GM21717 (cell line): ENCODE results near the gene NR1D1.
"Not testable (repeated sequence)": the region's sequence is repeated elsewhere in the genome, so short reads cannot be mapped to it uniquely, and the experiment has no call there.

Experiments
- ATAC-seq: cut with Tn5 transposase; IDR thresholded peaks from one replicate; pipeline ENCODE4 v1.9.1; 2021; ENCODE audit warnings: mild to moderate bottlenecking, moderate library complexity; ENCODE audit not compliant: unreplicated experiment

Gene NR1D1

DNA sequence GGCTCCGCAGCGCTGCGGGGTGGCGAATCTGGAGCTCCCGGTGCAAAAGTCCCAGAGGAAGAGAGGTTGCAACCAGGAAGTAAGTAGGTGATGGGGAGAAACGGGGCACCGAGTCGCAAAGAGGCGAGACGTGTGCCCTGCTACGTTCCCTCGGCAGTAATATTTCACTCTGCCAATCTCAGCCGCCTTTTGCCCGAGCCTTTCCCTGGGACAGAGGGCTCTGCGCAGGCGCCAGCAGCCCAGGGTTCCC lies at the start of gene NR1D1:
Gene NR1D1, minus strand, starts transcription at position 171 of the 250 bp plus-strand sequence. CDS start 495 bp downstream, outside the sequence.
- no peak for ATAC-seq

GRCh38 chr17:40148527-40148926 lies 48.1 kb upstream of the NR1D1 start:
- ATAC-seq, result no peak

DNA sequence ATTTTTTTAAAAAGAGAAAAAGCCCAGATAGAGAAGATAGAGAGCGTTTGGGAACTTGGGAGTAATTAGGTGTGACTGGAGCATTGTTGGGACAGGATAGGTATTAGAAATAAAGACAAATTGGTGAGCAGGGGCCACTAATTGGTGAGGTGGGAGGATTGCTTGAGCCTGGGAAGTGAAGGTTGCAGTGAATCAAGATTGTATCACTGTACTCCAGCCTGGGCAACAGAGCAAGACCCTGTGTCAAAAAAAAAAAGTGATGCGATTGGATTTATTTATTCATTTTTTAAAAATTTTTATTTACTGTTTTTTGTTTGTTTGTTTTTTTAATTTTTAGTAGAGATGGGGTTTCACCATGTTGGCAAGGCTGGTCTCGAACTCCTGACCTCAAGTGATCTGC lies 45.1 kb upstream of the NR1D1 start:
- no peak for ATAC-seq

DNA sequence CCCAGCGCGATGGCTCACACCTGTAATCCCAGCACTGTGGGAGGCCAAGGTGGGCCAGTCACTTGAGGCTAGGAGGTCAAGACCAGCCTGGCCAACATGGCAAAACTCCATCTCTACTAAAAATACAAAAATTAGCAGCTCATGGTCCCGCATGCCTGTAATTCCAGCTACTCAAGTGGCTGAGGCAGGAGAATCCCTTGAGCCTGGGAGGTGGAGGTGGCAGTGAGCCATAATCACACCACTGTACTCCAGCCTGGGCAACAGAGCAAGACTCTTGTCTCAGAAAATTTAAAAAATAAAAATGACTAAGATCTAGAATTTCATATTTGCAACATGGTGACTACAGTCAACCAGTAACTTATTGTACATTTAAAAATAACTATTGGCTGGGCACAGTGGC lies 42.8 kb upstream of the NR1D1 start:
- ATAC-seq, result not testable (repeated sequence)

GRCh38 chr17:40139566-40140058 lies 39.2 kb upstream of the NR1D1 start:
- ATAC-seq, result peak; percentile 27

DNA sequence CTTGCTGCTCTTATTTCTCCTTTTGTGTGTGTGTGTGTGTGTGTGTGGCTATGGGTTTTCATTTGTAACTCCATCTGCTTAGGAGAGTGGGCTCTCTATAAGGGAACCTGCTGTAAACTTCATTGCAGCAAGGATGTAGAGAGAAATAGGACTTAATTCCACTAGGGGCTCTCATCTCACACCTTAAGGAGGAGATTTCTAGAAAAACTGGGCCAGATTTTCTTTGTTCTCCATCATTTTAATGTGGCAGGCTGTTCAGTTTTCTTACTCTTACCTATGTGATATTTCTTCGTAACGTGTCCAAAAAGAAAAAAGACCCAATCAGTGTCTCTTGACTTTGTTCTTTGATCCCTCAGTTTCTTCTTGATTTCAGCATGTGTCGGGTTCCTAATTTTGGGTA lies 35.4 kb upstream of the NR1D1 start:
- ATAC-seq, result no peak

DNA sequence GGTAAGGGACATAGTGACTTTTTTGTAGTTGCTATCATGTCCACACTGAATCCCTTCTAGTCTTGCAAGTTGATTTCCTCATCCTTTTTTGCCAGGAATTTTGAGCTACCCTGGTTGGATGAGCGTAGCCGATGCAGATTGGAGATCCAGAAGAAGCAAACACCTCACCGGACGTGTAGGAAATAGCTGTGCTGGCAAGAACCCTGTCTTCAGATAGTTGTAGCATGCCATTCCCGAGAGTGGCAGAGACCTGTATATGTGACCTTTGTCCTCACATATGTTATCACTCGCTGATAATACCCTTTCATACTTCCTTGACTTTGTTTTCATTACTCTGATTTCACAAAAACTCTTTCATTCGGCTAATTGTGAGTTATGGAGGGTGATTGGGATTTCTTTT lies 33.8 kb upstream of the NR1D1 start:
- ATAC-seq, result no peak

GRCh38 chr17:40130352-40131042 lies 30.1 kb upstream of the NR1D1 start:
- ATAC-seq, result no peak

DNA sequence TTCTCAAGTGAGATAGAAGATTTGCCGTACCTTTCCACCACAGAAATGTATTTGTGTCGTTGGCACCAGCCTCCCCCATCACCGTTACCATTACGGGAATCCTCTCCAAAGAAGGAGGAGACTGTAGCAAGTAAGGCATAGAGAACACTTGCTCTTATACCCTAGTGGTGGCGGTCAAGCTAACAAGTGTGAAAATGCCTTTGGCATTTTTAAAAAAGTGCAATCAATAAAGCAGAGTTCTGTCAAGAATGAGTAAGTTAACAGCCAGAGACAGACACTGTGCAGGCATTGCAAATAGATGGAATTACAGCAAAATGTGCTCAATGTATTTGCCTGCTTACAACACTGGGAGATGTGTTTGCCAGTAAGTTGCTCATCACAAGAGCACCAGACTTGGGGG lies 29.1 kb upstream of the NR1D1 start:
- ATAC-seq, result no peak

DNA sequence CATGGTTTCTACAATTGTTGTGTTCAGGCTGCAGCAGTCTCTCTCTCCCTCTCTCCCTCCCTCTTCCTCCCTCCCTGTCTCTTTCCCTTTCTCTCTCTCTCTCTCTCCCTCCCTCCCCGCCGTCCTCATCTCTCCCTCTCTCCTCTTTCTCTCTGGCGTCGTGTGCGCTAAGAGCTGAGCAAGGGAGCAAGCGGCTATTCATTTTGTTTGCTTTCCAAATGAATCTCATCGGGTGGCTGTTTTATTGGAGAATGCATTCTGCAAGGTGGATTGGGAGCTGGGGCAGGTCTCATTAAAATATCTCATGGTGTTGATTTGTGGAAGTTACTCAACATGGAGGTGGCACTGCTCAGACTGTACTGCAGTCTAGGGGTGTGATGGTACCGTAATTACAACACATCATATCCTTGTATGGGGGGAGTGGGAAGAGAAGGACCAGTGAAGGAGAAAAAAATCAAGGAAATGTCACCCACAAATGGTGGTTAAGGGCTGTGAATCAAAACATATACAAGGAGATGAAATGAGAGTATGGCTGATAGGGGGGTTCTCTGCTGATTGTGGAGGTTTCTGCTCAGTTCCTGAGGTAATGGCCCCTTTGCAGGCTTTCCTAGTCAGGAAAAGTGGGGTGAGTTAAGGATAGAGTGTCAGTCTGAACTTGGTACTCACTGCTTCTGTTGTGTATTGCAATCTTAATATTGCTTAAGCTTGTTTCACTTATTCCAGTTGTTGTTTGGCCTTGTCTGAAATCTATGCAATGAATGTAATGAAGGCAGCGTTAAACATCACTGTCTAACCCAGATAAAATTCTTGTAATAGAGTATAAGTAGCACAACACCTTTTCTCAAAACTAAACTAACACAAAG lies 24.1 kb upstream of the NR1D1 start:
- no peak for ATAC-seq

DNA sequence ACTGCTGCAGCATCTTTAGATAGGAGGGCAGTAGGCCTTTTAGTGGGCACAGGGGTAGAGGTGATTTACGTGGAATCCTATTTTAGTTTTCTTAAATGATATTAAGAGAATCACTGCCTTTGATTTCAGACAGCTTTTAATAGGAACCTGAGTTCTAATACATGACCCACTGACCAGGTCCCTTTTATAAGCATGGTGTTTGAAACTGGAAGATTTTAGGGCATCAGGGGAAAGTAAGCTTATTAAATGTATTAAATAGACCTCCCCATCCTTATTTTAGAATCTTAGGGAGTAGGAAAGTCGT lies 23.4 kb upstream of the NR1D1 start:
- no peak for ATAC-seq

- ATAC-seq, result peak; percentile 20
These were observed 22.8 kb upstream of the NR1D1 start for GRCh38 chr17:40122999-40123810.

DNA sequence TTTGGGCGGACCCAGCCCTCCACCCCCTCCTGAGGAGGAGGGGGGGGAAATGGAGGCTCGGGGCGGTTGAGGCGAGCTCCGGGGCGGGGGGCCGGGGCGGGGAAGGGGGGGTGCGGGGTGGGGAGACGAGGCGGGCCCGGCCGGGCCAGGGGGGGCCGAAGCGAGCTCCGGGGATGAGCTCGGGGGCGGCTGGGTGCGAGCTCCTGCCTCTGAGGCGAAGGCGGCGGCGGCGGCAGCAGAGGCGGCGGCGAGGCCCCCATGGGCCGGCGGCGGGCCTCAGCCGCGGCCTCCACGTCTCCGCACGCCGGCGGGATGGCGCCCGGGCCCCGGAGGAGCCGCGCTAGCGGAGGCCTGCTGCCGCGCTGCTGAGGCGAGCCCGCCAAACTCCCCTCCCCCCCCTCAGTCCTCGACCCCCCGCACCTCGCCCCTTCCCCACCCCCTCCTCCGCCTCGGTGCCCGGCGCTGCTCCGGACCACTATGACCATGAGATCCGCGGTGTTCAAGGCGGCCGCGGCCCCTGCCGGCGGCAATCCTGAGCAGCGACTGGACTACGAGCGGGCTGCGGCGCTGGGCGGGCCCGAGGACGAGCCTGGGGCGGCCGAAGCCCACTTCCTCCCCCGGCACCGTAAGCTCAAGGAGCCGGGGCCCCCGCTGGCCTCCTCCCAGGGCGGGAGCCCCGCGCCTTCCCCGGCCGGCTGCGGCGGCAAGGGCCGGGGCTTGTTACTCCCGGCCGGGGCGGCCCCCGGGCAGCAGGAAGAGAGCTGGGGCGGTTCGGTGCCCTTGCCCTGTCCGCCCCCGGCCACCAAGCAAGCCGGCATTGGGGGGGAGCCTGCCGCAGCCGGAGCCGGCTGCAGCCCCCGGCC lies 22.0 kb upstream of the NR1D1 start:
- ATAC-seq, result peak; percentile 31

GRCh38 chr17:40121181-40122135 lies 21.1 kb upstream of the NR1D1 start, which contains the start of gene MSL1:
MSL1 (plus strand) TSS chr17:40121971; CDS start chr17:40122613, 642 bp downstream.
- peak; percentile 43 for ATAC-seq

- no peak for ATAC-seq
These were observed 14.7 kb upstream of the NR1D1 start for GRCh38 chr17:40115101-40115436.

DNA sequence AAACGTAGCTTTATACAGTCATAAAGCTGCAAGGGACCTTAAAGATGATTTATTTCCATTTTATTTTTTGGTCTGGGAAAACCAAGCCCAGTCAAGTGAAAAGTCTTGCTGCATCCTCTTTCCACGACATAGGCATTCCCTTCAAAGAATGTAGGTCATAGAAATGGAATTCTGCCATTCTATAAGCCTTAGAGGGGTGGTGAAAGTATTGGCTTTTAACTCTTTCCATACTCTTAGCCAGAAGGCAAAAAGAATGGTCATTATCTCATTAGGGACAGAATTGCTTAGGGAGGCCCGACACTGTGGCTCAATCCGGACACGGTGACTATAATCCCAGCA lies 13.5 kb upstream of the NR1D1 start:
- no peak for ATAC-seq

DNA sequence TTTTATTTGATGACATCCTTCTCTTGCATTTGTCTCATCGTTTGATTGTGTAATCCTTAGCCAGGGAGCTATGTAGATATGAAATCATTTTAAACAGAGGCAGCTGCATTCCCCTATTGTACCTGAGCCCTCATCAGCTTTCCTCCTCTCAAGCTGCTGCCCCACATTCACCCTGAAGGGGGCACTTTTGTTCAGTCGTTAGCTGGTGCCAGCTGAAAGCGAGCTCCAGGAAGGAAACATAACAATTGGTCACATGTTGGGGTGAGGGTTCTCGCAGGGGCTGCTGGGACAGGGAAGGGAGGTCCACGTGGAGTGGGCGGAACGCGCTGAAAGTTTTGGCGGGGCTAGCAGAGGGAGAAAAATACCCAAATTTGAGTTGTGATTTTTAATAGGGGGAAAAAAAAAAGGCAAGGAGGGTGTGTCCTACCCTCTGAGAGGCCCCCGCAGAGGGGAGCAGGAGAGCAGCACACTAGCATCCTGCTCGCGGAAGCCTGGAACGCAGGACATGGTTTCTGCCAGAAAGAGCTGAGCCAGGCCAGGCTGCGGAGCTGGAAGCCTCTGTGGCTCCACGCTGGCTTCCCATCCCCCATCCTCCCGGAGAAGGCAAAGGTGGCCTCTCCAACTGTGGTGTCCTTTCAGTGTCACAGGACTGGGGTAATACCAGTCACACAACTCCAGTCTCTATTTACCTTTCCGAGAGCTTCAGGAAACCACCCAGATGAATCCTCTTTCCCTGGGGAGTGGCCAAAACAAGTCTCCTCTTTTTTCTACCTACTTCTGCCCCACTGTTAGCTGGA lies 12.9 kb upstream of the NR1D1 start:
- peak; percentile 70 for ATAC-seq

- no peak for ATAC-seq
These were observed 12.3 kb upstream of the NR1D1 start for GRCh38 chr17:40112718-40113109.

- no peak for ATAC-seq
These were observed 11.9 kb upstream of the NR1D1 start for GRCh38 chr17:40112191-40112711.
